HG02870 (cell line): Measurements from ENCODE around the gene B3GNT8.
"Not testable (repeated sequence)": the region's sequence is repeated elsewhere in the genome, so short reads cannot be mapped to it uniquely, and the experiment has no call there.

Source experiments
- ATAC-seq: cut with Tn5 transposase; IDR thresholded peaks from one replicate; pipeline ENCODE4 v1.9.1; 2021; ENCODE audit warnings: mild to moderate bottlenecking, moderate library complexity; ENCODE audit not compliant: unreplicated experiment

Gene B3GNT8, protein sequence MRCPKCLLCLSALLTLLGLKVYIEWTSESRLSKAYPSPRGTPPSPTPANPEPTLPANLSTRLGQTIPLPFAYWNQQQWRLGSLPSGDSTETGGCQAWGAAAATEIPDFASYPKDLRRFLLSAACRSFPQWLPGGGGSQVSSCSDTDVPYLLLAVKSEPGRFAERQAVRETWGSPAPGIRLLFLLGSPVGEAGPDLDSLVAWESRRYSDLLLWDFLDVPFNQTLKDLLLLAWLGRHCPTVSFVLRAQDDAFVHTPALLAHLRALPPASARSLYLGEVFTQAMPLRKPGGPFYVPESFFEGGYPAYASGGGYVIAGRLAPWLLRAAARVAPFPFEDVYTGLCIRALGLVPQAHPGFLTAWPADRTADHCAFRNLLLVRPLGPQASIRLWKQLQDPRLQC

DNA sequence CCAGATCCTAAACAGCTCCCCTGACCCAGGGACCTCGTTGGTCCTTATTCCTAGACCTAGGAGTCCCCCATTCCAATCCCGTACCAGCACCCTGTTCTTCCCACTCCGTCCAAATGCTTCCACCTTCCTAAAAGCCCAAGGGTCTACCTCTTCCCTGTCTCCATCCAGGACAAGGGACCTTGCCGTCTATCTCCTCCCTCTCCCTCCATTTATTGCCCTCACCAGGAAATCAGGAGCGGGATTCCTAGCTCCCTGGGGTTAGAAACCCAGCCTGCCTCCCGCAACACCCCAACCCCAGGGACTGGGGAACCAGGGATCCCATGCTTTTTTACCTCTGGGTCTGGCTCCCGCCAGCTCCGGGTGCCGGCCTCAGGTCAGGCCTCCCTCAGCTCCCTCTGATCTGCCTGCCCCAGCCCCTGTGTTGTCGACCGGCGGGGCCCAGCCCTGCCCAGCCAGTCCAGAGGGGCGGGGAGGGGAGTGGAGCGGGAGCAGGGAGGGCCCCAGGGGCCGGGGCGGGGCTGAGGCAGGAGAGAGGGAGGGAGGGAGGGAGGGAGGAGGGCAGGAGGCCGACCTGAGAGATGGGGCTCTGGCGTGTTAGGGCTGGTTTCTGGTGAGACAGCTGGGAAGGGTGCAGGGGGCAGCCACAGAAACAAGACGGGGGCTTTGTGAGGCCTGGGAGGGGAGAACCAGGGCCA, at the start of gene B3GNT8:
TSS of gene B3GNT8 (minus strand) at position 423 of the 695 bp plus-strand sequence. CDS start 596 bp downstream, outside the sequence.
- no peak for ATAC-seq

DNA sequence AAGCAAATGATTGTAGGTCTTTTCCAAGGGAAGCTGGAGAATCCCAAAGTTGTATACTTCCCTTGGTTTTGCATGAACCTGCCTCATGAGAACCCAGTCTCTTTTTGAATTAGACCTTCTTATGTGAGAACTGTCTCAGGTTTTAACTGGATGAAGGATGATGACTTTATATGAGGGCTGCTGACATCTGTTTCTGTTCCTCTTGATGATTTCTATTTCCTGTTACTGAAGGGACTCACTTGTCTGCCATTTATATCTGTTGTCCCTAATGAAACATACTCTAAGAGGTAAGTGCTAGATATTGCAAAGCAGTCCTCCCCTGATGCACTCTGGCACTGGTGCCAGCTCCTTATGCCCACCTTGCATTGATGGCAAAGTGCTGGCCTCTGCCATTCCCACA, 49.4 kb upstream of the B3GNT8 start:
- no peak for ATAC-seq

DNA sequence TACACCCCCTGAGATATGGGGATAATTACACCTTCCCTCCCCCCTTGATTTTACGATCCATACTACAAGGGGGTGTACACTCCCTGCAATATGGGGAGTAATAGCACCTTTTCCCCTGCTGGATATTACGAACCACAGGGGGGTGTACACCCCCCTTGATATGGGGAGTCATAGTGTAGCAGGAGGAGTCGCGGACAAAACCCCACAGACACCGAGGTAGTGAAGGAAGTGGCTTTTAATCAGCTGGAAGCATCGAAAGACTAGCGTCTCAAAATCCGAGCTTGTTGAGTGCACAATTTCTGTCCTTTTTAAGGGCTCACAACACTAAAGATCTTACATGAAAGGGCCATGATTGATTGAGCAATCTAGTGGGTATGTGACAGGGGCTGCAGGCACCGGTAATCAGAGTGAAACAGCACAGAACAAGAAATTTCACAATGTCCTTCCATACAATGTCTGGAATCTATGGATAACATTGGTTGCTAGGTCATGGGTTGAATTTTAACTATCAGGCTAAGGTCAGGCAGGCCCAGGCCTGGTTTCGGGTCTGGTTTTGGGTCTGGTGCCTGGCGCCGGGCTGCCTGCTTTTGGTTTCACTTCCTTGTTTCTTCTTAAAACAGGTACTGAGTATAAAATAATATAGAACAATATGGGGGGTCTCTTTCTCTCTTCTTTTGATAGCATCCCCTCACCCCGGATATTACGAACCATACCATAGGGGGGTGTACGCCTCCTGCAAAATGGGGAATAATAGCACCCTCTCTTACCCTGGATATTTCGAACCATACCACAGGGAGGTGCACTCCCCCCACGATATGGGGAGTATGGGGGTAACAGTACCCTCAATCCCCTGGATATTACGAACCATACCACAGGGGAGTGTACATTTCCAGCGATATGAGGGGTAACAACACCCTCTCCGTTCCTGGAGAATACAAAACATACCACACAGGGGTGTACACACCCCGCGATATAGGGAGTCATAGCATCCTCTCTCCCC, 36.4 kb upstream of the B3GNT8 start:
- ATAC-seq: not testable (repeated sequence)

DNA sequence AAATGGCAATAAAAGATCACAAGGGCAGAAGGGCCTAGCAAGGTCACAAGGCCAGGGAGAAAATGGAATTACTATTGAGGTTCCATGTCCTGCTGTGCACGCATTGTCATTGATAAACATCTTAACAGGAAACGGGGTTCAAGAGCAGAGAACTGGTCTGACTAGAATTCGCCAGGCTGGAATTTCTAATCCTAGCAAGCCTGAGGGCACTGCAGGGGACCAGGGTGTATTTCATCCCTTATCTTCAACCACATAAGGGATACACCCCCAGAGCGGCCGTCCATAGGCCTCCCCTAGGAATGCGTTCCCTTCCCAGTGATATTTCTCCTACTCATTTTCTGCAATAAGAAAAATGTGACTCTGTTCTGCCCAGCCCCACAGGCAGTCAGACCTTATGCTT, 35.3 kb upstream of the B3GNT8 start:
- ATAC-seq: no peak

DNA sequence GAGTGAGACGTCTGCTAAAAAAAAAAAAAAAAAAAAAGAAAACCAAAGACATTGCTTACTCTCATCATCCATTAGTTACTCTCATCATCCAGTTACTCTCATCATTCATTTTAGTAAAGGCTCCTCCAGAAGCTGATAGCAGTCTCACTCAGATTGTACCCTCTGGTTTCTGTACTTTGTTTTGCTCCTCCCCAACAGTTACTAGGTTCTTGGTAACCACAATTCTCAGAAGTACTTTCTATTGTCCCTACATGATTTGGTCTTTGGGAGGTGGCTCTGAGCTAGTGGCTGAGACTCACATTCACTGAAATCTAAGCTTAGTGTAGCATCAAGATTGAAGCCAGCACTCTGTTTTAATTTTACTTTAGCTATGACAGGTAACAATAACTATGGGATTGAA, 30.1 kb upstream of the B3GNT8 start:
- peak; percentile 67 for ATAC-seq

DNA sequence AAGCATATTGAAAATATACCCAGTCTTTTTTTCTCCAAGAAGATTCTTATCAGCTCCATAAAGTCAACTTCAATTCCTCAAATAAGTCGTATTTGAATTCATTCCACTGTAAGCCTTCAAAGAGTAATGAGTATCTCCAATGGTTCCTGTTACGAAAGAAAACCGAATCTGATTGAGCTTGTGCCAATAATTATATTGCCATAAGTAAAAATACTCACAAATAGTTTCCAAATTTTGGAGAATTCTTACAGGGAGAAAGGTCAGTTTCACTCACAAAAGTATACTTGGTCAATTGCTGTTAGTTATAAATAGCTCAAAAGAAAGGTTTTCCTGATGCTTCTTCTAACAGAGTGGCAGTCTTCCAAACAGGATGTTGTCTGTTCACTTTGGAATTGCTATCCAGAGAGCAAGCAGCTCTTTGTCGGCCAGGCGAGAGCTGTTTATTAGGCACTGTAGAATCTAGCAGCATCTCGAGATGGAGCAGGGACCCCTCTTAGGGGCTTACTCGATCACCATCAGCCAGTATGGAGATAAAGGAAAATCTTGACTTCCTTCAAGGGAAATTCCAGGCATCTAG, 29.3 kb upstream of the B3GNT8 start:
- no peak for ATAC-seq

DNA sequence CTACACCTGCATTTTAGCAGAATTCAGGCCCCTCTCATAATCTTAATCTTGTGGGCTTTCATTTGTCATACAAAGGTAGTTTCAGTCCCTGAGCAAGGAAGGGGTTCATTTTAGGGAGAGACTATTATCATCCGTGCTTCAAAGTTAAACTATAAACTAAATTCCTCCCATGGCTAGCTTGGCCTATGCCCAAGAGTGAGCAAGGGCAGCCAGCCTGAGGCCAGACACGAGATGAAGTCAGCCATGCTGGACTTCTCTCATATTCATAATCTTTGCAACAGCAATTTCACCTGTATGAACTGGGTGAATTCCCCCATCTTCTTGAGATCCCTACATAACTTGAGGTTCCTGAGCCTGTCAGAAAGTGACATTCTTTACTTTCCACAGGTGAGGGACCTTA, 28.8 kb upstream of the B3GNT8 start:
- no peak for ATAC-seq

DNA sequence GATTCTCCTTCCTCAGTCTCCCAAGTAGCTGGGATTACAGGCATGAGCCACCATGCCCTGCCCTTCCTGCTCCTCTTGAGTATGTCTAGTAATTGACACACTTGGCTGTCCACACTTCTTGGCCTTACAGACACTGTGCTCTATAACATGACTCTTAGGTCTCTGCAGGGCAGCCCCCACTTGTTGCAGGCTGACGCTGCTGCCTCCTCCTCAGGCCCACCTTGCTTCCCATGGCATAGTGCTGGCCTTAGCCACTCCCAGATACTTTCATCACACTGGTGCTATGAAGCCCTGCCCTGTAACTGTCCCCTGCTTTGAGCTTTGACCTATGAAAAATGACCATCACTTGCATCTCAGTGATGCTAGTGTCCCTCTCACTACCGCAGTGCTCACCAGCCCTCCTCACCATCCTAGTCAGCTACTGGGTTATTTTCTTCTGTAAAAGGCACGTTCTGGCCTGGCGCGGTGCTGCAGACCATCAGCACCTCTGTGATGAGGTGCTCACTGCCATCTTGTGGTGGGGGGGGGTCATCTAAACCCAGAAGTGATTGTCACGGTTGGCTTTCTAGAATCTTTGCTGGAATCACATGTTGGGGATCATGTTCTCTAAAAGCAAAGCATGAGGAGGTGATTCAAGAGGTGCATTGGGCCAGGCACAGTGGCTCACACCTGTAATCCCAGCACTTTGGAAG, 25.6 kb upstream of the B3GNT8 start:
- ATAC-seq: no peak

DNA sequence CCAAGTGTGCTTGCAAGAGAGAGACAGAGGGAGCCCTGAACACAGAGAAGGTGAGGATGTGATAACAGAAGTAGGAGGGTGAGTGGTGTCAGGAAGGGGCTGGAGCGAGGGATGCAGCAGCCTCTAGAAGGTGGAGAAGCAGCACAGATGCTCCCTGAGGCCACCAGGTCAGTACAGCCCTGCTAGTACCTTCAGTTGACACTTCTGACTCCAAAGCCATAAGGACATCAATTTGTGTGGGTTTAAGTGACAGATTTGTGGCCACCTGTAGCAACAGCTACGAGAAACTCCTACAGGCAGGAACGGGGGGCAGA, 22.6 kb upstream of the B3GNT8 start:
- no peak for ATAC-seq

DNA sequence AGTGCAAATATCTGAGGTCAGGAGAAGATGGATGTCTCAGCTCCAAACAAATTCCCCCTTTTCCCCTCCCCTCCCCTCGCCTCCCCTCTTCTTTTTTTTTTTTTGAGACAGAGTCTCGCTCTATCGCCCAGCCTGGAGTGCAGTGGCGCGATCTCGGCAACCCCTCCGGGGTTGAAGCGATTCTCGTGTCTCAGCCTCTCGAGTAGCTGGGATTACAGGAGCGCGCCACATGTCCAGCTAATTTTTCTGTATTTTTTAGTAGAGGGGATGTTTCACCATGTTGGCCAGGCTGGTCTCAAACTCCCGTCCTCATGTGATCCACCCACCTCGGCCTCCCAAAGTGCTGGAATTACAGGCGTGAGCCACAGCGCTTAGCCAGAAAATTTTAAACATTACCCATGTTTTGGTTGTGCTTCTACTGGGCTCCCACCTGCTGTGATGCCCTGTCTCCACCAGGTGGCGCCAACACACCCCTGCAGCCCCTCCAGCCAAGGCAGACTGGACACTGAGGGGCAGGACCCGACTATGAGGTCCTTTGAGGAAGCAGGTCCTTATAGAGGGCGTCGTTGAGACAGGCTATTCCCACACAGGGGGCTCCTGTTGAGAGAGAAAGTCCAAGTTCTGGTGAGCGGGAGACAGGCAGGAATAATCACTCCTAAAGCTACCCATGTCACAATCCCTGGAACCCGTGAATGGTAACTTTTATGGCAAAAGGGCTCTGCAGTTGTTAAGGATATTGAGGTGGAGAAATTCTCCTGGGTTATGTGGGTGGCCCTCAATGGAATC, 22.1 kb upstream of the B3GNT8 start:
- no peak for ATAC-seq

DNA sequence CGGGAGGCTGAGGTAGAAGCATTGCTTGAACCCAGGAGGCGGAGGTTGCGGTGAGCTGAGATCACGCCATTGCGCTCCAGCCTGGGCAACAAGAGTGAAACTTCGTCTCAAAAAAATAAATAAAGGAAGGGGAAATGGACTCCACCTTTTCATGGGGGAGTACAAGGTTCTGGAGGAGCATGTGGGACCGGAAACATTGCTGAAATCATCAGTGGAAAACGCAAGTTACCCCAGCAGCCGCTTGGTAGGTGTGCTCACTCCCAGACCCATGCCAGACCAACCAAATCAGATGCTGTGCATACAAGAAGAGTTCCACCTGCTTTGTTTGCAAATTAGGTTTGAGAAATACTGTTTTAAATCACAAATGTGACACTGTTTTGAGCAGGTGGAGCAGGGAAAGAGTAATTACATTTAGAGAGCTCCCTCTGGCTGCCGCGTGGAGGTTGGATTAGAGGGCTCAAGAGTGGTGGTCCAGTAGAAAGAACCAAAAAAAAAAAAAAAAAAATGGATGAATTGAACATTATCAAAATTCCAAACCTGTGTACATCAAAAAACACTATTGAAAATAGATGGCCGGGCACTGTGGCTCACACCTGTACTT, 20.7 kb upstream of the B3GNT8 start:
- ATAC-seq: no peak

DNA sequence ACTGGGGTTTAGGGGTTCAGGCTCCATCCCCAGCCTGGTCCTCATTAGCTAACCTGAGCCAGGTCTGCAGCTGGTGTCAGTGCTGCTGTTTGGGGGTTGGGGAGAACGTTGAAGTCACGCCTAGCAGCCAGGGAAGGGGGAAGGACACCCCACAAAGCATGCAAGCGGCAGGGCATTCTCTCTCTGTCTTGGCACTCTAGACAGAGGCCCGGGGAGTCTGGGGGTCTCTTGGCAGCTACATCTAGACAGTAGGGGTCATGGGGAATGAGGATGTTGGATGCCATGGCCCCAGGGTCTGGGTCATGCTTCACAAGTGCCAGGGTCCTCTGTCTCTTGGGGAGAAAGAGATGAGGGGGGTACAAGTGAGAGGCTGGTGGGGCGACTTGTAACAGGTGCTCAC, 18.4 kb upstream of the B3GNT8 start:
- no peak for ATAC-seq

DNA sequence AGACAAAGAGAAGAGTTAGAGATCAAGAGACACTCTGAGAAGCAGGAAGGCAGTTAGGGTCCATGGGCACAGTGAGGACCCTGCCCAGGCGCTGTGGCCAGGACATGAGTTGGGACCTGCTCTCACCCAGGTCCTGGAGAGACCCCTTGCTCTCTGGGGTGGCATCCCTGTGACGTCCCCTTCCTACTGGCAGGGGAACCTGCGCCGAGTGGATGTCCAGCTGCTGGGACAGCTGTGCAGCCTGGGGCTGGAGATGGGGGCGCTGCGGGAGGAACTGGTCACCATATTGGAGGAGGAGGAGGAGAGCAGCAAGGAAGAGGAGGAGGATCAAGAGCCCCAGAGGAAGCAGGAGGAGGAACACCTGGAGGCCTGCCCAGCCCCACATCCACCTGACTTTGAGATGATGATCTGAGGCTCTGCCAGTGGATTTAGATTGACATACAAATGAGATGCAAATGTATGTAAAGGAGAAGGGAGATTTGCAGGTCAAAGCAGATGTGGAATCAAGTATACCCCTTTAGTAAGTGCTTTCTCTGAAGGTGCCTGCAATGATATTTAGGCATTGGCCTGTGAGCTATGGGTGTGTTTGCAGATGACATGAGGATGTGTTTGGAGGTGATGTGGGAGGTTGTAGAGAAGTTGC, 16.8 kb upstream of the B3GNT8 start:
- no peak for ATAC-seq

DNA sequence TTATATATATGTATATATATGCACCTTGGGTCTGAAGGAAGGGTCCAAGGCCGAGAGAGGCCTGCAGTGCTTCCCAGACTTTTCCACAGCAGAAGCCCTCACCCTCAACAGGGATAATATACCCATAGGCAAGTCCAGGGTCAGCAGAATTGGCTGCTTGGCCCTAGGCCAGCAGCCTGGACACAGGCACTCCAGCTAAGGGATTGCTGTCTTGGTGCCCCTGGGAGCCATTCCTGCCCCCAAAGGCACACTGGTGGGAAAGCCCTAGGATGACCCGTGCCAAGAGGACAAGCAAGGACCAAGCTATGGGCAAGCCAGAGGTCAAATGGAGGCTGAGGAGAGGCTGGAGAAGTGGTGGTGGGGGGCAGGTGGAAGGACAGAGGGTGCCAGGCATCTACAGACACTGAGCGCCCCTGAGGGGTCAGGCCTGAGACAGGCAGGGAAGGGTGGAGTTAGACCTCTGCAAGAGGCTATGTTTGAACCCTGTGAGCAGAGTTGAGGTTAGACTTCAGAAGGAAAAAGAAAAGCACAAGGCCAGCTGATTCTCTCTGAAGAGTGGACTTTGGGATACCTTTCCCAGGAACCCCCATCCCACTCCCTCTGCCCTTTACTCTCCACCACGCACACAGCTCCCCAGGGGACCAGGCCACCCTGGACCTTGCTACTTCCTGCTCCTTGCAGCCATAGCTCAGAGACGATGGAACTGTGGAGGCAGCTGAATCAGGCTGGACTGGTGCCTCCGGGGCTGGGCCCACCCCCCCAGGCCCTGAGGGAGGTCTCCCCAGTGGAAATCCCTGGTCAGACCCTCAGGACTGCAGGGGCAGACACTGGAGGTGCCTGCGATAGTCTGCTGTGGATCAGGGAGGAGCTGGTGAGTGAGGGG, 15.5 kb upstream of the B3GNT8 start, which contains the start of gene ERICH4:
TSS of gene ERICH4 (plus strand) at position 684 of the 883 bp plus-strand sequence. CDS start at position 698, 14 bp downstream.
- no peak for ATAC-seq

DNA sequence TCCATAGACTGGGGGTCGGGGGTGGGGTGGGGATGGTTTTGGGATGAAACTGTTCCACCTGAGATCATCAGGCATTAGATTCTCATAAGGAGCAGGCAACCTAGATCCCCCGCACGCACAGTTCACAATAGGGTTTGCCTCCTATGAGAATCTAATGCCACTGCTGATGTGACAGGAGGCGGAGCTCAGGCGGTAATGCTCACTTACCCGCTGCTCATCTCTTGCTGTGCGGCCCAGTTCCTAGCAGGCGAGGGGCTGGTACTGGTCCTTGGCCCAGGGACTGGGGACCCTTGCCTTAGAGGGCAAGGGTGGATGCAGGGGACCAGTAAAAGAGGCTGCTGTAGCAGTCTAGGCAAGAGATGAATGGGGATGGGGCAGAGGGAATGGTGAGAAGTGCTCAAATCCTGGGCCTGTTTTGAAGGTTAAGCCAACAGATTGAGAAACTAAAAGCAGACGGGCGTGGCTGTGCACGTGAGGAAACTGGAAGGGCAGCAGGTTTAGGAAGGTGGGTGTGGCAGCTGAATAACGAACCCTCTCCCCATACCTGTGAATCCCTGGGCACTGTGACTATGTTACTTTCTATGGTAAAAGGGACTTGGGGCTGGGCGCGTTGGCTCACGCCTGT, 14.3 kb upstream of the B3GNT8 start:
- no peak for ATAC-seq

DNA sequence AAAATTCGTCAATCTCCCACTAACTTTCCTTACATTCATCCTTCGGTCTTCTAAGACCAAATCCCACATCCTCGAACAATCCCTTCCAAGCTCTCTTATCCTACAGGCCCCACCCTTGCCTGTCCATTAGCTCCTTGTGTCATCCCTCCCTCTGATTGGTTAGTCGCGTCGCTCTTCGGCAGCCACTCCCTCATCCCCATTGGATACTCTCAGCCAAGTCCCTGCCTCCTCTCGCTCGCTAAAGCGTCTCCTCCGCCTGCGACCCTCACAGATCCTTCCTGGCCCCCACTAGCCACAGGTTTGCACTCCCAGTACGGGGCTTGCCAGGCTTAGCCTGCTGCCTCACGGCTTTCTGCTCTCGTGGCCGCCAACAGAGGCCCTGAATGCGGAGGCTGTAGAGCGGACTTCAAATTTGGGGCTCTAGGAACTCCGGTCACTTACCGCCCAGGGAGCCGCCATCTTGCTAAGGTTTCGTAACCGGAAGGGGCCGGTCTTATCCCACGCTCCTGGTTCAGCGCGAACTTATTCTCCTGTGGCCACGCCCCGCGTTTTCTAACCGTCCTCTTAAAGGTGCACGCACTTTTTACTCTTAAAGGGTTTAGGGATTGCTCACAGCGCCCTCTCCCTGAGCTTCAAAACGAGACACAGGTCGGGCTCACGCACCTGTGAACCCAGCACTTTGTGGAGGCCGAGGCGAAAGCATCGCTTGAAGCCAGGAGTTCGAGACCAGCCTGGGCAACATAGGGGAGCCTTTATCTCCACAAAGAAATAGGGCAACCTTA, 12.5 kb upstream of the B3GNT8 start, which contains the start of gene DMAC2:
TSS of gene DMAC2 (minus strand) at position 472 of the 782 bp plus-strand sequence. CDS start at position 459, 13 bp downstream.
- peak; percentile 92 for ATAC-seq
